ENCODE data around the gene SUSD4.

SUSD4 gene

DNA sequence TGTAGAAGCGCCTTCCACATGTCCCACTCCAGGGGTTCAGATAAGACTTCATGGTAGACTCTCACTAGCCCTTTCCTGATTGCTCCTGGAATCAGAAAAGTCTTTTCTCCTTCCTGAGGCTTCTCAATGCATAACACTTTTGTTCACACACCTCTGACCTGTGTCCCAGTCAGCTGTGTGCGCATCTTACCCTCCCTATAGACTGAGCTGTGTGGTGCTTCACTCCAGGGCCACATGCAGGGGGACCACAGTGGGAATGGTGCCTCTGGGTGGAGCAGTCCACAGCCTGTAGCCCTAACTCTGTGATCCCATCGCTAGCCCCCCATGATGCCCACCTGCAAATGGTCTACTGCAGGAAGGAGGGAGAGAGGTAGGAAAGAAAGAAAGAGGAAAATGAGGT is 136.9 kb downstream of the SUSD4 start:
- DNase-seq (ENCODE audit: low read depth in 2 of 2) = no peak
- no peak overlapping the region for H3K4me3 ChIP-seq (replicated peaks in 1 of 2; ENCODE audit: low read depth in 2 of 2, low read length in 2 of 2)
- TF ChIP-seq, protein P1, sequence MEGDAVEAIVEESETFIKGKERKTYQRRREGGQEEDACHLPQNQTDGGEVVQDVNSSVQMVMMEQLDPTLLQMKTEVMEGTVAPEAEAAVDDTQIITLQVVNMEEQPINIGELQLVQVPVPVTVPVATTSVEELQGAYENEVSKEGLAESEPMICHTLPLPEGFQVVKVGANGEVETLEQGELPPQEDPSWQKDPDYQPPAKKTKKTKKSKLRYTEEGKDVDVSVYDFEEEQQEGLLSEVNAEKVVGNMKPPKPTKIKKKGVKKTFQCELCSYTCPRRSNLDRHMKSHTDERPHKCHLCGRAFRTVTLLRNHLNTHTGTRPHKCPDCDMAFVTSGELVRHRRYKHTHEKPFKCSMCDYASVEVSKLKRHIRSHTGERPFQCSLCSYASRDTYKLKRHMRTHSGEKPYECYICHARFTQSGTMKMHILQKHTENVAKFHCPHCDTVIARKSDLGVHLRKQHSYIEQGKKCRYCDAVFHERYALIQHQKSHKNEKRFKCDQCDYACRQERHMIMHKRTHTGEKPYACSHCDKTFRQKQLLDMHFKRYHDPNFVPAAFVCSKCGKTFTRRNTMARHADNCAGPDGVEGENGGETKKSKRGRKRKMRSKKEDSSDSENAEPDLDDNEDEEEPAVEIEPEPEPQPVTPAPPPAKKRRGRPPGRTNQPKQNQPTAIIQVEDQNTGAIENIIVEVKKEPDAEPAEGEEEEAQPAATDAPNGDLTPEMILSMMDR (IDR thresholded peaks at IDR 0.05; ENCODE audit: low read depth, low read length) = no peak

DNA sequence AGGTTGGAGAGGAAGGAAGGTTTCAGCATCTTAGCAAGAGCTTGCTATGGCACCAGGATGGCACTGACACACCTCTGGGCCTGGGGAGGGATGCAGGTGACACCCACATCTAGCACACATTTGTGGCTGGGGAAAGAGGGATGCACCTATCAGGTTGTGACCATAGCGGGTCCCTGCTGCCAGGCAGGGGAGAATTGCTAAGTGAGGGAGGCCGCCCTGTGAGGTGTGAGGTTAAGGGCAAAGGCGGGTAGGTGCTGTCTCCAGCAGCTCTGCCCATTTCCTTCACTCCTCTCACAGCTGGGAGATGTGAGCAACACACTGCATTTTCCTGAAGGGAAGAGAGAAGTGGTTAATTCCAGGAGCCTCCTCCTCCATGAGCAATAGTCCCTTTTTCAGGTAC is 137.7 kb downstream of the SUSD4 start:
- no peak for DNase-seq (ENCODE audit: low read depth in 2 of 2)
- TF ChIP-seq, protein P1 (IDR thresholded peaks at IDR 0.05; ENCODE audit: low read depth, low read length) = no peak

DNA sequence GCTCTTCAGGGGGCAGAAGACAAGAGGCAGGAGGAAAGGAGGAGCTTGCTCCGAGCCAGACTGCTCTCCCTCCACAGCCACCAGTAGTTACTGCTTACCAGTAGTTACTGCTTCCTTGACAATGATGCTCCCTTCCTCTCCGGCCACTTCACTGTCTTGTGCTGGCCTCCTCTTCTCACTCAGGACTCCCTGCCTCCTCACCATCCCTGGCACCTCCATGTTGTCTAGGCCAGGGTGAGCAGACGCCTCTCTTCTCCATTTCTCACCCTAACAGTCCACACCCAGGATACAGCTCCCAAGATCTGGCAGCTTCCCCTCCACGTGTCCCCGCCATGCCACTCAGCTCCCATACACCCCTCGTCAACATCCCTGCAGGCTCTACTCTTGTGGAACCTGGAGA is 138.5 kb downstream of the SUSD4 start:
- H3K4me3 ChIP-seq (replicated peaks in 1 of 2; ENCODE audit: low read depth in 2 of 2, low read length in 2 of 2) = no peak overlapping the region
- DNase-seq (ENCODE audit: low read depth in 2 of 2) = no peak
- TF ChIP-seq, protein P1 (IDR thresholded peaks at IDR 0.05; ENCODE audit: low read depth, low read length) = no peak

More for the DNA sequence above, 137.7 kb downstream of the SUSD4 start:
- no peak overlapping the region for H3K4me3 ChIP-seq (replicated peaks in 1 of 2; ENCODE audit: low read depth in 2 of 2, low read length in 2 of 2)

DNA sequence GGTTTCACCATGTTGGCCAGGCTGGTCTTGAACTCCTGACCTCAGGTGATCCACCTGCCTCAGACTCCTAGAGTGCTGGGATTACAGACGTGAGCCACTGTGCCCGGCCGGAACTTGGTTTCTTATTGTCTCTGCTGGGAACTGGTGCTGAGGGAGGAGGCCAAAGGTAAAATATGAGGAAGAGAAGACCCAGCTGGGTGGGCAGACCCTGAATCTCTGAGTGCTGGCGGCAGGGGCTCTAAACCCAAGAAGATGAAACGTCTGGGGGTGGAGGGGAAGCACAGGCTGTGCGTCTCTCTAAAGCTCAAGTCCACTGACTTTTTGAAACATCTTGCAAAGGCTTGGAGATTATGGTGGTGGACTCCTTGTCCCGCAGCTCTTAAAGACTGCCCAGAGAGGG is 138.9 kb downstream of the SUSD4 start:
- no peak for DNase-seq (ENCODE audit: low read depth in 2 of 2)
- H3K4me3 ChIP-seq (replicated peaks in 1 of 2; ENCODE audit: low read depth in 2 of 2, low read length in 2 of 2) = no peak overlapping the region
- TF ChIP-seq, protein P1 (IDR thresholded peaks at IDR 0.05; ENCODE audit: low read depth, low read length) = no peak

DNA sequence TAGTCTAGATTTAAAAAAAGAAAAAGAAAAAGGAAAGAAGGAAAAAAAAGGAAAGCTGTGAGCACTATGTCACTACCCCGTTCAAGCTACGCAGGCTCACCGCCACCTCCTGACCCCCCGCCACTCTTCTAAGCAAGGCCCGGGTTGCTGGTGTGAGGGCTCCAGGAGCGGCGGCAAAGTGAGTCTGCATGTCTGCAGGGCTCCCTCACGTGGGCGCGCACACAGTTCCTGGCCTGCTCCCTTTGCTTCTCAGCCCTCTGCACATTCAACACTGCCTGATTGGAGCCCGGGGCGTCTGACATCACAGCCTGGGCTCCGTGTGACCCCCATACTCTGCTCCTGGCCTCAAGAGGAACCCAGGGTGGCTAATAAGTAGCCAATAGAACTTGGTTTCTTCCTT is 139.5 kb downstream of the SUSD4 start:
- H3K4me3 ChIP-seq (replicated peaks in 1 of 2; ENCODE audit: low read depth in 2 of 2, low read length in 2 of 2) = no peak overlapping the region
- DNase-seq (ENCODE audit: low read depth in 2 of 2) = no peak
- TF ChIP-seq, protein P1 (IDR thresholded peaks at IDR 0.05; ENCODE audit: low read depth, low read length) = no peak

DNA sequence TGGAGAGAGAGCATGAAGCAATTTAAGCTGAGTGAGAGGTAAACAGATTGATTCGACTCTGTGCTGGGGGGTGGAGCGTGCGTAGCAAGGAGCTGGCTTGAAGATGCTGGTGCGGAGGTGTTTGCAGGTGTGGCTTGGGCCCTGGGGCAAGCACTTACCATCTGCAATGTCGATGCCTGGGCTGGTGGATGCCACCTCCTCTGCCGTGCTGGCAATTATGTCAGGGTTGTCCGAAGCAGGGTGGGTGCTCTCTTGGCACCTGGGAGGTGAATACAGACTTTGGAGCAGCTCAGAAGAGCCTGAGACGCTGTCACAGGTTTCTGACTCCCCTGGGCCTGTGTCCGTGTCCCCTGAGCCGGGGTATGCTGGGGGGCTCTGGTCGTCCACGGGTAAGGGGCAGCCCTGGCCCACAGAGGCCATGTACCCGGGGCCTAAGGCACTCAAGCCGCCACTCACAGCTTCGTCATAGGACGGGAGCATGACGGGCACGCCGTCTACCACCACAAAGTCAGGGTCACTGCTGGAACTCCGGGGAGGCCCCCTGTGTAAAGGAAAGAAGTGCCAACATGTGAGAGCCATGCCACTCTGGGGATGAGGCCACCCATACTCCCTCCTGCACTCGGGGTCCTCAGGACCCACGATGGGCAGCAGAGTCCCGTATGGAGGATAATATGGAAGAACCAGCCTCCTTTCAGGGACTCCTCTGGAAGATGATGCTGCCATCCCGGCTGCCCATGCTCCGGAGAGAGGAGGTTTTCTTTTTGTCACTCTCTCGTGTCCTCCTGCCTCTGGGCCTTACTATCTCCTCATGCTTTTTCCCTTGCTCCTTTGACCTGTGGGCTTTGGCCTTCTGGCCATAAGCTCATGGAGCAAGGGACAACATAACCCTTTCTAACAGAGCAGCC is 140.6 kb downstream of the SUSD4 start:
- TF ChIP-seq, protein P1 (IDR thresholded peaks at IDR 0.05; ENCODE audit: low read depth, low read length) = no peak
- no peak overlapping the region for H3K4me3 ChIP-seq (replicated peaks in 1 of 2; ENCODE audit: low read depth in 2 of 2, low read length in 2 of 2)
- no peak for DNase-seq (ENCODE audit: low read depth in 2 of 2)

All from cardiac fibroblast (primary cell).